ENCODE data around the gene IRF9.

The IRF9 gene

DNA sequence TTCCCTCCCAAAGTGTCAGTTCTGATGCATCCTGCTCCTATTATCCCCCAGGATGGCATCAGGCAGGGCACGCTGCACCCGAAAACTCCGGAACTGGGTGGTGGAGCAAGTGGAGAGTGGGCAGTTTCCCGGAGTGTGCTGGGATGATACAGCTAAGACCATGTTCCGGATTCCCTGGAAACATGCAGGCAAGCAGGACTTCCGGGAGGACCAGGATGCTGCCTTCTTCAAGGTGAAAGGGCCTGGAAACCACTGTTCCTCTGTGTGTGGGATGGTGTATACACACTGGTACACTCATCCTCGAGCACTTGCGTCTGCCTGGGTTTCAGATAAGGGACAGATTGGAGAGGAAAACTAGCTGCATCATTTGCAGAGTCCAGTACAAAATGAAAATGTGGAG, 1.0 kb downstream of the IRF9 start:
- no peak for DNase-seq (ENCODE audit: low read depth in 1 of 2, low spot score in 1 of 2)
- TF ChIP-seq GABPA (IDR thresholded peaks at IDR 0.05; ENCODE audit: low read depth) (no peak), SPI1 (IDR thresholded peaks at IDR 0.05; ENCODE audit: borderline replicate concordance, low read depth) (no peak), POLR2AphosphoS5 (IDR thresholded peaks at IDR 0.05; ENCODE audit: low read depth) (no peak)
- TF ChIP-seq, protein P1, sequence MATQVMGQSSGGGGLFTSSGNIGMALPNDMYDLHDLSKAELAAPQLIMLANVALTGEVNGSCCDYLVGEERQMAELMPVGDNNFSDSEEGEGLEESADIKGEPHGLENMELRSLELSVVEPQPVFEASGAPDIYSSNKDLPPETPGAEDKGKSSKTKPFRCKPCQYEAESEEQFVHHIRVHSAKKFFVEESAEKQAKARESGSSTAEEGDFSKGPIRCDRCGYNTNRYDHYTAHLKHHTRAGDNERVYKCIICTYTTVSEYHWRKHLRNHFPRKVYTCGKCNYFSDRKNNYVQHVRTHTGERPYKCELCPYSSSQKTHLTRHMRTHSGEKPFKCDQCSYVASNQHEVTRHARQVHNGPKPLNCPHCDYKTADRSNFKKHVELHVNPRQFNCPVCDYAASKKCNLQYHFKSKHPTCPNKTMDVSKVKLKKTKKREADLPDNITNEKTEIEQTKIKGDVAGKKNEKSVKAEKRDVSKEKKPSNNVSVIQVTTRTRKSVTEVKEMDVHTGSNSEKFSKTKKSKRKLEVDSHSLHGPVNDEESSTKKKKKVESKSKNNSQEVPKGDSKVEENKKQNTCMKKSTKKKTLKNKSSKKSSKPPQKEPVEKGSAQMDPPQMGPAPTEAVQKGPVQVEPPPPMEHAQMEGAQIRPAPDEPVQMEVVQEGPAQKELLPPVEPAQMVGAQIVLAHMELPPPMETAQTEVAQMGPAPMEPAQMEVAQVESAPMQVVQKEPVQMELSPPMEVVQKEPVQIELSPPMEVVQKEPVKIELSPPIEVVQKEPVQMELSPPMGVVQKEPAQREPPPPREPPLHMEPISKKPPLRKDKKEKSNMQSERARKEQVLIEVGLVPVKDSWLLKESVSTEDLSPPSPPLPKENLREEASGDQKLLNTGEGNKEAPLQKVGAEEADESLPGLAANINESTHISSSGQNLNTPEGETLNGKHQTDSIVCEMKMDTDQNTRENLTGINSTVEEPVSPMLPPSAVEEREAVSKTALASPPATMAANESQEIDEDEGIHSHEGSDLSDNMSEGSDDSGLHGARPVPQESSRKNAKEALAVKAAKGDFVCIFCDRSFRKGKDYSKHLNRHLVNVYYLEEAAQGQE (IDR thresholded peaks at IDR 0.05; ENCODE audit: insufficient replicate concordance, low read depth), result no peak
- TF ChIP-seq, protein P2, sequence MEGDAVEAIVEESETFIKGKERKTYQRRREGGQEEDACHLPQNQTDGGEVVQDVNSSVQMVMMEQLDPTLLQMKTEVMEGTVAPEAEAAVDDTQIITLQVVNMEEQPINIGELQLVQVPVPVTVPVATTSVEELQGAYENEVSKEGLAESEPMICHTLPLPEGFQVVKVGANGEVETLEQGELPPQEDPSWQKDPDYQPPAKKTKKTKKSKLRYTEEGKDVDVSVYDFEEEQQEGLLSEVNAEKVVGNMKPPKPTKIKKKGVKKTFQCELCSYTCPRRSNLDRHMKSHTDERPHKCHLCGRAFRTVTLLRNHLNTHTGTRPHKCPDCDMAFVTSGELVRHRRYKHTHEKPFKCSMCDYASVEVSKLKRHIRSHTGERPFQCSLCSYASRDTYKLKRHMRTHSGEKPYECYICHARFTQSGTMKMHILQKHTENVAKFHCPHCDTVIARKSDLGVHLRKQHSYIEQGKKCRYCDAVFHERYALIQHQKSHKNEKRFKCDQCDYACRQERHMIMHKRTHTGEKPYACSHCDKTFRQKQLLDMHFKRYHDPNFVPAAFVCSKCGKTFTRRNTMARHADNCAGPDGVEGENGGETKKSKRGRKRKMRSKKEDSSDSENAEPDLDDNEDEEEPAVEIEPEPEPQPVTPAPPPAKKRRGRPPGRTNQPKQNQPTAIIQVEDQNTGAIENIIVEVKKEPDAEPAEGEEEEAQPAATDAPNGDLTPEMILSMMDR (IDR thresholded peaks at IDR 0.05; ENCODE audit: insufficient read depth, low read length), result no peak
- H3K4me3 ChIP-seq (replicated peaks; ENCODE audit: insufficient read depth, low read length), result no peak overlapping the region
- H3K27me3 ChIP-seq (ENCODE audit: insufficient read depth, poor library complexity, severe bottlenecking), result no peaks in the 10 kb centered on the region
- H3K27ac ChIP-seq (replicated peaks), result no peak overlapping the region

DNA sequence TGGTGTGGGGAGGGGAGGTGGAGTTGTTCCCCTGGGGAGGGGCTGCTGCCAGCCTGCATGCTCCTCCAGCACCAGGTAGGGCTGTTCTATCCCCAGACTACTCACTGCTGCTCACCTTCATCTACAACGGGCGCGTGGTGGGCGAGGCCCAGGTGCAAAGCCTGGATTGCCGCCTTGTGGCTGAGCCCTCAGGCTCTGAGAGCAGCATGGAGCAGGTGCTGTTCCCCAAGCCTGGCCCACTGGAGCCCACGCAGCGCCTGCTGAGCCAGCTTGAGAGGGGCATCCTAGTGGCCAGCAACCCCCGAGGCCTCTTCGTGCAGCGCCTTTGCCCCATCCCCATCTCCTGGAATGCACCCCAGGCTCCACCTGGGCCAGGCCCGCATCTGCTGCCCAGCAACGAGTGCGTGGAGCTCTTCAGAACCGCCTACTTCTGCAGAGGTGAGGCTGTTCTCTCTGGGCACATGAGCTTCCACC, 3.5 kb downstream of the IRF9 start:
- H3K4me3 ChIP-seq (replicated peaks; ENCODE audit: insufficient read depth, low read length), result no peak overlapping the region
- no peak overlapping the region for H3K27ac ChIP-seq (replicated peaks)
- TF ChIP-seq SPI1 (IDR thresholded peaks at IDR 0.05; ENCODE audit: borderline replicate concordance, low read depth) (no peak), POLR2AphosphoS5 (IDR thresholded peaks at IDR 0.05; ENCODE audit: low read depth) (no peak), GABPA (IDR thresholded peaks at IDR 0.05; ENCODE audit: low read depth) (no peak)
- TF ChIP-seq, protein P1 (IDR thresholded peaks at IDR 0.05; ENCODE audit: insufficient replicate concordance, low read depth), result no peak
- TF ChIP-seq, protein P2 (IDR thresholded peaks at IDR 0.05; ENCODE audit: insufficient read depth, low read length), result no peak
- H3K27me3 ChIP-seq (ENCODE audit: insufficient read depth, poor library complexity, severe bottlenecking), result no peaks in the 10 kb centered on the region
- DNase-seq (ENCODE audit: low read depth in 1 of 2, low spot score in 1 of 2), result no peak

DNA sequence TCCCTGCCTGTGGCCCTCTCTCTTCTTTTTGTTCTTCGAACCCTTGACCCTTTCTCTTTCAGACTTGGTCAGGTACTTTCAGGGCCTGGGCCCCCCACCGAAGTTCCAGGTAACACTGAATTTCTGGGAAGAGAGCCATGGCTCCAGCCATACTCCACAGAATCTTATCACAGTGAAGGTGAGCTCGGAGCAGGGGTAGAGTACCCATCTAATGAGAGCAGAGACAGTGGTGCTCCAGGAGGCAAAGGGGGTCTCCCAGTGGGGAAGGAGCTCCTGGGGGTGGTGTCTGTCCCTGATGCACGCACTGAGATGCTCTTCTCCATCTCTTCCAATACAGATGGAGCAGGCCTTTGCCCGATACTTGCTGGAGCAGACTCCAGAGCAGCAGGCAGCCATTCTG, 4.7 kb downstream of the IRF9 start:
- TF ChIP-seq POLR2AphosphoS5 (IDR thresholded peaks at IDR 0.05; ENCODE audit: low read depth), result no peak
- TF ChIP-seq, protein P2 (IDR thresholded peaks at IDR 0.05; ENCODE audit: insufficient read depth, low read length), result no peak
- TF ChIP-seq, protein P1 (IDR thresholded peaks at IDR 0.05; ENCODE audit: insufficient replicate concordance, low read depth), result no peak
- TF ChIP-seq GABPA (IDR thresholded peaks at IDR 0.05; ENCODE audit: low read depth), result no peak
- no peak for TF ChIP-seq SPI1 (IDR thresholded peaks at IDR 0.05; ENCODE audit: borderline replicate concordance, low read depth)
- no peak for DNase-seq (ENCODE audit: low read depth in 1 of 2, low spot score in 1 of 2)
- H3K27ac ChIP-seq (replicated peaks), result no peak overlapping the region
- H3K4me3 ChIP-seq (replicated peaks; ENCODE audit: insufficient read depth, low read length), result no peak overlapping the region
- H3K27me3 ChIP-seq (ENCODE audit: insufficient read depth, poor library complexity, severe bottlenecking), result no peaks in the 10 kb centered on the region

All from HL-60 (cell line).